M059J (cell line): ENCODE measurements around the gene ATG4B. TPM values are rescaled to one million over a fixed set of nuclear protein-coding genes. Genes with fewer than 3 reads are reported as not detected.
A peak's percentile ranks its signal among the peaks of the same experiment; 100 is the strongest.
"Not testable (repeated sequence)": the region's sequence is repeated elsewhere in the genome, so short reads cannot be mapped to it uniquely, and the experiment has no call there.

Source experiments
- DNase-seq: peaks from one replicate; pipeline ENCODE4 v3.0.0-alpha.2; 2012; ENCODE audit warnings: low read depth
- total RNA-seq: library from RNA; depleted of rRNA; stranded (reverse); fragments of >200 nt; shearing (Covaris generic); gene quantifications from 2 replicates; pipeline ENCODE4 v1.2.3, GENCODE V29; 2014

The ATG4B gene
- total RNA-seq, 1 experiment from 2014 or later: 46.1 TPM

GRCh38 chr2:241639385-241639784 lies 1.9 kb downstream of the ATG4B start:
- DNase-seq: no peak

- DNase-seq: no peak
These were observed 2.8 kb downstream of the ATG4B start for GRCh38 chr2:241640165-241640795.

DNA sequence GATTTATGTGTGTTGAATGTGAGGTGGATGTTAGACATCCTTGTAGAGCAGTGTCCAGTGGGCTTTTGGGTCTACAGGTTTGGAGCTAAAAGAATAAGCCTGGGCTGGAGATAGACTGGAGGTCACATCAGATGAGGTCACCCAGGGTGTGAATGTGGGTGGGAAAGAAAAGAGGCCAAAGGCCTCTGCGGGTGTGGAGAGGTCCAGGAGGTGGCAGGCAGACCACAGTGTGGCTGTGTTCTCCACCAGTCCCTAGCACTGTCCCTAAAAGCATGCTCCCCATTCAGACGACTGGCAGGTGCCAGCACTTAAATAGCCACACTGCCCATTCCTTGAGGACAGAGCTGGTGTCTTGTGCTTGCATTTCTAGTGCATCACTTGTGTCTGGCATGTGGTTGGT lies 4.1 kb downstream of the ATG4B start:
- DNase-seq: no peak

DNA sequence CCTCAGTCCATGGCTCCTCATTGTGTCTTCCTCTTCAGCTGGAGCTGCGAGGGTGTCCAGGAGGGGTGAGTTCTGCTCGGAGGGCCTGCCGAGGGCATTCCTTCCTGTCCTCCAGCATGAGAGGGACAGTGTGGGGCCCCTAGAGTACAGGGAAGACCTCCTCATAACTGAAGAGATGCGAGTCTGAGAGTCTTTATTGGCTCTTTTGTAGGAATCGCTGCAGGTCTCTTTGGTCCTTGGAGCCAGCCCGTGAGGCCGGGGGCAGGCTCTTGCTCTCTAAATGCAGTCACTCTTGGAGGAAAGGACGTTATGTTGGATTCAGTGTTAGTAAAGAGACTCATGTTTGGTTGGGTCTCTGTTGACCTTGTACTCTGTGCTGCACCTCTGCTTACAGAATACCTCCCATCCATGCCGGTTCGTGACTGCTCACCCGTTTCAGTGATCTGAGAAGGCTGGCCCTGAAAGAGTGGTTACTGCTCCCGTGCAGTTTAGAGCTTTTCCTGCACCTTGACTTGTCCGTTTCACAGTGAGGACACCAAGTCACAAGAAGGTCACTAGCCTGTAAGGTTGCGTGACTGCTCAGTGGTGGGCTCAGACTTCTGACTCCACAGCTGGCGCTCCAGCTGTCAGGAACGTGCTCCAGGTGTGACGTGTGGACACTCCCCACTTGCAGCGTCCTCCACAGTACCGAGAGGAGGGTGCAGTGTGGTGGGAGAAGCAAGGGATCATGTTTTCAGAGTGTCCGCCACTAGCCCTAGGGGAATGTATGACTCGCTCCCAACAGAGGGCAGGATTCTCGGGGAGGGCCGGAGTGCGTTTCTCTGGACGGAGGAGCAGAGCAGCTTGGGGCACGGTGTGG lies 7.8 kb downstream of the ATG4B start:
- no peak for DNase-seq

- no peak for DNase-seq
These were observed 8.6 kb downstream of the ATG4B start for GRCh38 chr2:241645915-241646645.

- no peak for DNase-seq
These were observed 11.0 kb downstream of the ATG4B start for GRCh38 chr2:241648453-241648852.

DNA sequence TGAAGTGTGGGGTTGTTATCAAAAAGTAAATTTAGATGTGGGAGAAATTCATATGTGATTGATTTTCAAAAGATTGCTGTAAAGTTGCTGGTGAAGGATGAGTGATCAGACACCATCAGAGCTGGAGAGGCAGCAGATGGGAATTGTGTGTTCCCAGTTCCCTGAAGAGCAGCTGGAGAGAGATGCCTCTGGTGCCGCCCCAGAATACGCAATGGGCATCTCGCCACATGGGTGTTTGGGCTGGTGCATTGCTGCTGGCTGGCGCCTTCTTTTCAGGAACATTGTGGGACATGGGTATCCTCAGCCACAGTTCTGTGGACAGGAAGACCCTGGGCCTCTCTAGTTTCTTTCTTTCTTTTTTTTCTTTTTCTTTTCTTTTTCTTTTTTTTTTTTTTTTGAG lies 11.9 kb downstream of the ATG4B start:
- DNase-seq: no peak

GRCh38 chr2:241649927-241650326 lies 12.4 kb downstream of the ATG4B start:
- DNase-seq: no peak

DNA sequence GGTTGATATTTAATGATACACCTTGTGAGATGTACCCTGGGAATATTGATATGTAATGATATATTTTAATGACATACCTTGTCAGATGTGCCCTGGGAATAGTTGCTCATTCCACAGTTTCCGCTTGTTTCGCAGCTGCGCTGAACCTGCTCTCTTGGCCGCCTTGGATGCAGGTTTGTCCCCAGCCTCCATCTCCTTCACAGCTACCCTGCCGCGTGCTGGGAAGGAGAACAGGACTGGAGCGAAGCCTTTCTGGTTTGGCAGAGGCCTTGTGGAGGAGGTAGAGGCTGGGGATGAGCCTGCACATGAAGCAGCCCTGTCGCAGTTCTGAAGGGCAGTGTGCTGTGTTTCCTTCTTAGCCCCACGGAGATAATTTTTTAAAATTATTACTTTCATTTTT lies 14.6 kb downstream of the ATG4B start:
- no peak for DNase-seq

- no peak for DNase-seq
These were observed 15.2 kb downstream of the ATG4B start for GRCh38 chr2:241652722-241653121.

- DNase-seq: no peak
These were observed 15.8 kb downstream of the ATG4B start for GRCh38 chr2:241653210-241653750.

DNA sequence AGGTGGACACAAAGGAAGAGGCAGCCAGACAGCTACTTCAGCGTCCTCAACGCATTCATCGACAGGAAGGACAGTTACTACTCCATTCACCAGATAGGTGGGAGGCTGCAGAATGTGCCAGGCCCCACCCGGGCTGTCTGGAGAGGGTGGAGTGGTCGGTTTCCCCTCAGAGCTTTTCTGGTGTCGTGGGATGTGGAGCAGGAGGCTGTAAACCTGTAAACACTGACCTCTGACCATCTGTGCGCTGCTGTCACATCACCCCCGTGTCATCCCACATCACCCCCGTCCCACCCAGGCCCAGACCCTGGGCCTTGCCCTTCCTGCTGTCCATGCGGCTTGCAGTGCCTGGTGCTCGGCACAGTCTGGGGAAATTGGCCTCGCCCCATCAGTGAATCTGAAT lies 17.1 kb downstream of the ATG4B start:
- DNase-seq: no peak

GRCh38 chr2:241655516-241656189 lies 18.2 kb downstream of the ATG4B start:
- DNase-seq: no peak

GRCh38 chr2:241656190-241656741 lies 18.8 kb downstream of the ATG4B start:
- DNase-seq: no peak

DNA sequence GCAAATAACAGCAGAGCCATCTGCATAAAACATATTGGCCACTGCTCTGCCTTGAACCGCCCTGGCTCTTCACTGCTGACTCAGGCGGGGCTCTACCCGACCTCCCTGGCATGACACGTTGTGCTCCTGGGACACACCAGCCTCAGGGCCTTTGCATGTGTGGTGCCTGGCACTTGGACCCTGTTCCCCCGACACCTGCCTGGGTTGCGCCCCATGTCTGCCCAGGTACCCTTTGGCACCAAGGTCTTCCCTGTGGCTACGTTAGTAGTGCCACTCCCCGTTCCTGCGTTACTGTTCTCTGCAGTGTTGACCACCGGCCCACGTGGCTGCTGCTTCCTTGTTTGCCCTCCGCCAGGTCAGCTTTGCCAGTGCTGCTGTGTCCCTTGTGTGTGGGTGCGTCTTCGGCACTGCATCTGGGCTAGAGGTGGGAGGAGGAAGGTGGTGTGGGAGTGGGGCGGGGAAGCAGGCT lies 20.3 kb downstream of the ATG4B start:
- DNase-seq: no peak

GRCh38 chr2:241658296-241658695 lies 20.8 kb downstream of the ATG4B start:
- no peak for DNase-seq

DNA sequence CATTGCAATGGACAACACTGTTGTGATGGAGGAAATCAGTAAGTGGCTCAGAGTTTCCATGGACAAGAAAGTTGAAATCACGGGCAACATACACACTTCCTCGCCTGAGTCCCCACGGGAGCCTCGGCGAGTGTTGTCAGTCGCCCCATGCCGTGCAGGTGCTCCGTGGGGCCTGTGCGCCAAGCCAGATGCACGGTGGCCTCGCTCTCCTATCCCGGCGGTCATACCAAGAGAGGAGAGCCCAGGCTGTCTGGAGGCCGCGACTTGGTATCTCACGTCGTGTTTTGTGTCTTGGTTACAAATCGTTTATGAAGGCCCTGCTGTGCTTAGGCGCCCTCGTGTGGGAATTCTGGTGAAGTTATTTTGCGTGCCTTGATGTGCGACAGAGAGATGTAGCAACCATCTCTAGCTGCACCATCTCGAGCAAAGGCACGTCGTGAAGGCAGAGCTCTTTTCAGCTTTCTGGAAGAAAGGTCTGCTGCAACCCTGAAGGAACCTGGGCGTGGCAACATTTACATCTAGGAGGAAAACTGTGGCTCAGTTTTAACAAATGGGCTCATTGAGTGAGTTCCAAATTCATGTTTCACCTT lies 21.8 kb downstream of the ATG4B start:
- peak; percentile 34 for DNase-seq

GRCh38 chr2:241660593-241661213 lies 23.2 kb downstream of the ATG4B start:
- DNase-seq: no peak

GRCh38 chr2:241662731-241663130 lies 25.2 kb downstream of the ATG4B start:
- not testable (repeated sequence) for DNase-seq

DNA sequence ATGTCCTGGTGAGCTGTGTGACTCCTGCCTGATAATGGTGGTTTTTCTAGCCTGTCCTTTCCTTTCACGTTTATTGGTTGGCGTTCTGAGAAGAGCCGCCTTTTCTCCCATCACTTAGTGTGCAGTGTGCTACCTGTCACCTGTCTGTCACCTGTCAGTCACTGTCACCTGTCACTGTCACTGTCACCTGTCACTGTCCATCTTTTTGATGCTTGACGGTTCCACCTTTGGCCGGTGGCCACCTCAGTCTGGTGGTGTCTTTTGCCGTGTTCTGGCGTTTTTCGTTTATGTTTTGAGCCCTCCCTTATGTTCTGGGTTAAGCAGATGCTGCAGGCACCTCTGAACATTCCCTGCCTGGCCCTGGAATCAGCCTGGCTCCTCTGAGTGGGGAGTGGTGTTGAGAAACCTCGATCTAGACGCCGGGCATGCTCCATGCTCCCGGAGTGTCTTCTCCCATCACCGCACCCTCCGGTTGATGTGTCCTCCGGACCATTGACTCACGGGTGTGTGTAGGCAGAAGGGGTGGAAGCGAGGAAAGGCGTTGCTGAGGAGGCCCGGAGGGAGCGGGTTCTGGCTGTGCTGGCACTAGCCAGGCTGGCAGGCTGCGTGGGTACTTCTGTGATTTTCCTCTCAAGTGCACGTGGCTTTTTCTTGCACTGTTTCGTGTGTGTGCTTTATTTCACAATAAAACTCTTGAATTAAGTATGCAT lies 28.4 kb downstream of the ATG4B start:
- no peak for DNase-seq
